AG04450 (cell line): ENCODE measurements around the gene EFEMP1. TPM values are rescaled to one million over a fixed set of nuclear protein-coding genes. Genes with fewer than 3 reads are reported as not detected.
"Not testable (repeated sequence)": the region's sequence is repeated elsewhere in the genome, so short reads cannot be mapped to it uniquely, and the experiment has no call there.

Experiments
- CTCF ChIA-PET: fragments of 300-600, 350-600 bp; formaldehyde crosslinking; extraction: SDS; loops from one replicate; lab custom pipeline; 2022; ENCODE audit warnings: antibody characterized with exemption, inconsistent platforms; lab: Charles Lee
- POLR2A ChIA-PET: fragments of 350-600 bp; formaldehyde crosslinking; extraction: SDS; loops from one replicate; lab custom pipeline; 2021; ENCODE audit warnings: antibody characterized with exemption, inconsistent platforms; lab: Yijun Ruan, JAX
- DNase-seq: peaks from one replicate; pipeline ENCODE4 v3.0.0-alpha.2; 2011; ENCODE audit warnings: low read depth, low spot score
- H3K27ac ChIP-seq: one replicate; pipeline ENCODE4 v1.5.1; 2012; ENCODE audit warnings: low read depth, low read length, control low read depth
- H3K27me3 ChIP-seq: one replicate; pipeline ENCODE4 v1.6.0; 2012; ENCODE audit warnings: low read length; ENCODE audit not compliant: control insufficient read depth, insufficient read depth
- H3K4me3 ChIP-seq: 2 replicates; pipeline ENCODE4 v1.5.1; 2011; ENCODE audit warnings: mild to moderate bottlenecking, low read depth, low read length, control low read depth
- H3K9me3 ChIP-seq: 2 replicates; pipeline ENCODE4 v1.5.1; 2012; ENCODE audit warnings: low read length; ENCODE audit not compliant: control insufficient read depth, insufficient read depth
- polyA plus RNA-seq: library from polyadenylated mRNA; depleted of rRNA; stranded (reverse); fragments of >200 nt; gene quantifications from 2 replicates; pipeline ENCODE4 v1.2.3, GENCODE V29; 2011
- TF ChIP-seq, protein P1 (sequence below): IDR thresholded peaks from 2 replicates; pipeline ENCODE4 v1.5.1; 2011; ENCODE audit warnings: low read depth, low read length, control low read depth, inconsistent platforms

EFEMP1 gene
- polyA plus RNA-seq, 1 experiment: 423 TPM

DNA sequence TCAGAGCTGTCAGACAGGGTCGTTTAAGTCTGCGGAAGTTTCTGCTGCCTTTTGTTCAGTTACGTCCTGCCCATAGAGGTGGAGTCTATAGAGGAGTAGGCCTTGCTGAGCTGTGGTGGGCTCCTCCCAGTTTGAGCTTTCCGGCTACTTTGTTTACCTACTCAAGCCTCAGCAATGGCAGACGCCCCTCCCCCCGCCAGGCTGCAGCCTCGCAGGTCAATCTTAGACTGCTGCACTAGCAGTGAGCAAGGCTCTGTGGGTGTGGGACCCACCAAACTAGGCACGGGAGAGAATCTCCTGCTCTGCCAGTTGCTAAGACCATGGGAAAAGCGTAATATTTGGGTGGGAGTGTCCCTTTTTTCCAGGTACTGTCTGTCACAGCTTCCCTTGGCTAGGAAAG, 86.5 kb downstream of the EFEMP1 start:
- no peak for DNase-seq
- CTCF ChIA-PET: interaction anchor here (1.4 kb wide), 1 partner anchor 119 kb away, joined by 5 read pairs; no protein-coding TSS in a partner anchor
- Histone ChIP-seq H3K9me3 (no peaks in the 10 kb centered on the region), H3K4me3 (no peak overlapping the region), H3K27me3 (no peaks in the 10 kb centered on the region), H3K27ac (no peak overlapping the region)
- POLR2A ChIA-PET: no interaction called here
- TF ChIP-seq, protein P1, sequence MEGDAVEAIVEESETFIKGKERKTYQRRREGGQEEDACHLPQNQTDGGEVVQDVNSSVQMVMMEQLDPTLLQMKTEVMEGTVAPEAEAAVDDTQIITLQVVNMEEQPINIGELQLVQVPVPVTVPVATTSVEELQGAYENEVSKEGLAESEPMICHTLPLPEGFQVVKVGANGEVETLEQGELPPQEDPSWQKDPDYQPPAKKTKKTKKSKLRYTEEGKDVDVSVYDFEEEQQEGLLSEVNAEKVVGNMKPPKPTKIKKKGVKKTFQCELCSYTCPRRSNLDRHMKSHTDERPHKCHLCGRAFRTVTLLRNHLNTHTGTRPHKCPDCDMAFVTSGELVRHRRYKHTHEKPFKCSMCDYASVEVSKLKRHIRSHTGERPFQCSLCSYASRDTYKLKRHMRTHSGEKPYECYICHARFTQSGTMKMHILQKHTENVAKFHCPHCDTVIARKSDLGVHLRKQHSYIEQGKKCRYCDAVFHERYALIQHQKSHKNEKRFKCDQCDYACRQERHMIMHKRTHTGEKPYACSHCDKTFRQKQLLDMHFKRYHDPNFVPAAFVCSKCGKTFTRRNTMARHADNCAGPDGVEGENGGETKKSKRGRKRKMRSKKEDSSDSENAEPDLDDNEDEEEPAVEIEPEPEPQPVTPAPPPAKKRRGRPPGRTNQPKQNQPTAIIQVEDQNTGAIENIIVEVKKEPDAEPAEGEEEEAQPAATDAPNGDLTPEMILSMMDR: no peak

DNA sequence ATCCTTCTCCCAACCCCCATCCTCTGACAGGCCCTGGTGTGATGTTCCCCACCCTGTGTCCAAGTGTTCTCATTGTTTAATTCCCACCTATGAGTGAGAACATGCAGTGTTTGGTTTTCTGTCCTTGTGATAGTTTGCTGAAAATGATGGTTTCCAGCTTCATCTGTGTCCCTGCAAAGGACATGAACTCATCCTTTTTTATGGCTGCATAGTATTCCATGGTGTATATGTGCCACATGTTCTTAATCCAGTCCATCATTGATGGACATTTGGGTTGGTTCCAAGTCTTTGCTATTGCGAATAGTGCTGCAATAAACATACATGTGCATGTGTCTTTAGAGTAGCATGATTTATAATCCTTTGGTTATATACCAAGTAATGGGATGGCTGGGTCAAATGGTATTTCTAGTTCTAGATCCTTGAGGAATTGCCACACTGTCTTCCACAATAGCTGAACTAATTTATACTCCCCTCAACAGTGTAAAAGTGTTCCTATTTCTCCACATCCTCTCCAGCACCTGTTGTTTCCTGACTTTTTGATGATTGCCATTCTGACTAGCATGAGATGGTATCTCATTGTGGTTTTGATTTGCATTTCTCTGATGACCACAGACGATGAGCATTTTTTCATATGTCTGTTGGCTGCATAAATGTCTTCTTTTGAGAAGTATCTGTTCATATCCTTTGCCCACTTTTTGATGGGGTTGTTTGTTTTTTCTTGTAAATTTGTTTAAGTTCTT, 91.7 kb downstream of the EFEMP1 start:
- H3K27ac ChIP-seq, H3K4me3 ChIP-seq, CTCF ChIA-PET, DNase-seq, POLR2A ChIA-PET, H3K27me3 ChIP-seq, H3K9me3 ChIP-seq: not testable (repeated sequence)

DNA sequence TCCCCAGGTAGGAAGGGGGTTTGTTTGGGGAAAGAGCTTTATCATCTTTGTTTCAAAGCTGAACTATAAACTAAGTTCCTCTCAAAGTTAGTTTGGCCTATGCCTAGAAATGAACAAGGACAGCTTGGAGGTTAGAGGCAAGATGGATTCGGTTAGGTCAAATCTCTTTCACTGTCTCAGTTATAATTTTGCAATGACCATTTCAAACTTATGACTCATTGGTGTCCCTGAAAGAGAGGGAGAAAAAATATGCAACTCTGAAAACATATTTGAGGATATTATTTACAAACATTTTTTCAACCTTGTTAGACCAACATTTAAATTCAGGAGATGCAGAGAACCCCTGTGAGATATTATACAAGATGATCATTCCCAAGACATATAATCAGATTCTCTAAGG, 95.7 kb downstream of the EFEMP1 start:
- DNase-seq: no peak
- POLR2A ChIA-PET: no interaction called here
- peaks cover 18% of the 10 kb centered on the region; the same call in 1 of the 2 replicates for H3K9me3 ChIP-seq
- no peak overlapping the region for H3K4me3 ChIP-seq
- TF ChIP-seq, protein P1: no peak
- no peak overlapping the region for H3K27ac ChIP-seq
- CTCF ChIA-PET: no interaction called here
- no peaks in the 10 kb centered on the region for H3K27me3 ChIP-seq

DNA sequence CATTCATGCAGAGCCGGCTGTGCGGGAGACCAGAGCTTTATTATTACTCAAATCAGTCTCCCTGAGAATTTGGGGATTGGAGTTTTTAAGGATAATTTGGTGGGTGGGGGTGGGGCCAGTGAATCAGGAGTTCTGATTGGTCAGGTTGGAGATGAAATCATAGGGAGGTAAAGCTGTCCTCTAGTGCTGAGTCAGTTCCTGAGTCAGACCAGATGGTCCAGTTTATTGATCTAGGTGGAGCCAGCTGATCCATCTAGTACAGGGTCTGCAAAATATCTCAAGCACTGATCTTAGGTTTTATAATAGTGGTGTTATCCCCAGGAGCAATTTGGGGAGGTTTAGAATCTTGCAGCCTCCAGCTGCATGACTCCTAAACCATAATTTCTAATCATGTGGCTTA, 96.2 kb downstream of the EFEMP1 start:
- H3K27me3 ChIP-seq, DNase-seq, POLR2A ChIA-PET, H3K4me3 ChIP-seq, H3K27ac ChIP-seq: not testable (repeated sequence)
- peaks cover 18% of the 10 kb centered on the region; the same call in 1 of the 2 replicates for H3K9me3 ChIP-seq
- CTCF ChIA-PET: interaction anchor here (0.7 kb wide), 1 partner anchor 30 kb away, joined by 5 read pairs; no protein-coding TSS in a partner anchor

DNA sequence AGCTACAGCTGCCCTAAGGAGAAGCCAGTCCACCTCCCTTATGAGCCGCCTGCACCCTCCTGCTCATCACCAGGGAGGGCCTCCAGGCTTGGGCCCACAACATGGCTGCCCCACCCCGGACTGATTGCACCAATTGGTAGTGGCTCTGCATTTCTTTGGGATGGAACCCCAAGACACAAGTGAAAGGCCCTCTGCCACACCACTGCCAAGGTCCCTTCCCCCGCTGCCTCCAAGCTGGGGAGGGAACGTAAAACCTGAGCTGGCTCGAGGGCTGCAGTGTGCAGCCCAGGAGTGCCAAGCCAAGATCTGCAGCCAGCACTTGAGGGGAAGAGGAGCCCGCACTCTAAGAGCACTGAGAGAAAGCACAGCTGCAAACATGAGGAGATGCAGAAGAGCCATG, 97.3 kb downstream of the EFEMP1 start:
- ChIA-PET POLR2A (no interaction called here), CTCF (interaction anchor here (1.0 kb wide), 1 partner anchor 108 kb away, joined by 3 read pairs; no protein-coding TSS in a partner anchor)
- peaks cover 18% of the 10 kb centered on the region; the same call in 1 of the 2 replicates for H3K9me3 ChIP-seq
- DNase-seq: no peak
- H3K4me3 ChIP-seq: no peak overlapping the region
- no peaks in the 10 kb centered on the region for H3K27me3 ChIP-seq
- TF ChIP-seq, protein P1: no peak
- H3K27ac ChIP-seq: no peak overlapping the region

DNA sequence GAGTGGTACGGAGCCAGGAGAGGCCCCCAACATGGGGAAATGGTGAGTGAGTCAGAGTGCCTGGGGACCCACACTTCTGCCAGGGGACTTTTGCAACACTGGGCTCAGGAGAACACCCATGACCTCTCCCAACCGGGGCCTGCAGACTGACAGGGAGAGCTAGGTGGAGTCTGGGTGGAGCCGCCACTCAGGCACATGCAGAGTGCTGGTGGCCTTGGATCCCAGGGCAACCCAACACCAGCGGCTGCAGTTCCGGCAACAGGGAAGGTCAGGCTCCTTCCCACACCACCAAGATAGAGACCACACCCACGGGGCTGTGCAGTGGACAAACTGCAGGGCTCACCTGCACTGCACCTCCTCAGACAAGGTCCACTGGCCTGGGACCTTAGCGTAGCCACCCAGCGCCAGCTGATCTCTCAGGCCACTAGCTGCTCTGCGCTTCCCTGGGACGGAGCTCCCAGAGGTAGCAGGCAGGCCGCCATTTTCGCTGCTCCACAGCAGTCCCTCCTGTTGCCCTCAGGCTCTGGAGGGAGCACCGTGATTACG, 99.0 kb downstream of the EFEMP1 start:
- H3K27ac ChIP-seq: no peak overlapping the region
- TF ChIP-seq, protein P1: no peak
- no peaks in the 10 kb centered on the region for H3K27me3 ChIP-seq
- no peak for DNase-seq
- POLR2A ChIA-PET: no interaction called here
- H3K9me3 ChIP-seq: peaks cover 18% of the 10 kb centered on the region; the same call in 1 of the 2 replicates
- H3K4me3 ChIP-seq: no peak overlapping the region
- CTCF ChIA-PET: no interaction called here
